Mucosa of gallbladder (tissue), 1 donor: ENCODE results near the gene PRSS33. TPM values are rescaled to one million over a fixed set of nuclear protein-coding genes. Genes with fewer than 3 reads are reported as not detected.

Experiments used
- DNase-seq: peaks from one replicate; pipeline ENCODE4 v3.0.0-alpha.2; 2020; ENCODE audit warnings: low spot score
- total RNA-seq: library from RNA; stranded (reverse); gene quantifications from one replicate; pipeline ENCODE4 v1.2.1, GENCODE V29; 2021
- donor health status: DM: no; HTN: no; CAD: no.

PRSS33 gene
- total RNA-seq, 1 donor from 2014 or later = 1.8 TPM

GRCh38 chr16:2820836-2821486 is 33.6 kb upstream of the PRSS33 start:
- no peak for DNase-seq

GRCh38 chr16:2819939-2820835 is 32.8 kb upstream of the PRSS33 start:
- no peak for DNase-seq

- DNase-seq = no peak
These were observed 32.0 kb upstream of the PRSS33 start for GRCh38 chr16:2819179-2819938.

- DNase-seq = no peak
These were observed 31.0 kb upstream of the PRSS33 start for GRCh38 chr16:2818272-2818876.

DNA sequence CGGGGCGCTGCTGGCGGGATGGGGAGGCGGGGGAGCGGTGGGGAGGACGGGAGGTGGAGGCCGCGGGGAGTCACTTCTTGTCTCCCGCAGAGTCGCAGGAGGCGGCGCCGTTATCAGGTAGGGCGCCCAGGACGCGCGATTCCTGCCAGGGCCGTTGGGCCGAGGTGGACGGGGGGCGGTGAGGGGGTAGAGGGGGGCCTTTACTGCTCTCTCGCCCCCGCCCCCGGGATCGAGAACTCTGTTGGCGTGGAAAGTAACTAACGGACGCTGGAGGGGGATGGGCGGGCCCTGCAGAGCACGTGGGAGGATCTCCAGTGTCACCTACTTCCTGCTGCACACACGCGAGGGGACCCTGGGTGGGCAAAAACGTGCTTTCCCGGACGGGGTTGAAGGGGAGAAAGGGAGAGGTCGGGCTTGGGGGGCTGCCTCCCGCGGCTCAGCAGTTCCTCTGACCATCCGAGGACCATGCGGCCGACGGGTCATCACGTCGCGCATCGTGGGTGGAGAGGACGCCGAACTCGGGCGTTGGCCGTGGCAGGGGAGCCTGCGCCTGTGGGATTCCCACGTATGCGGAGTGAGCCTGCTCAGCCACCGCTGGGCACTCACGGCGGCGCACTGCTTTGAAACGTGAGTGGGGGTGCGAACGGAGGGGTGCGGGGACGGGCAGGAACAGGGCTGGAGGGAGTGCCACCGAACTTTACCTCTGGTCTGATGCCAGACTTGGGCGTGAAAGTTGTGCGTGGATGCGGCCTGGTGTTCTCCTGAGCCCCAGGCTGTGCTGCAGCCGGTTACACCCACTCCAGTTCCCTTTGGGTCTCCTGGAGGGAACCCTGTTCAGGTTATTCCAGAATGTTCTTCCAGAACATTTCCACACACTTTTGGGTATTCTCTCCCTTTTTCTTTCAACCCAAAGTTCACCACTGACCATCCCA is 30.2 kb upstream of the PRSS33 start:
- no peak for DNase-seq

GRCh38 chr16:2816751-2817339 is 29.5 kb upstream of the PRSS33 start, which contains the start of gene PRSS21:
Gene PRSS21, plus strand, starts transcription at chr16:2817237. Its CDS starts 32 bp downstream, at chr16:2817269.
- no peak for DNase-seq

GRCh38 chr16:2815299-2815771 is 28.0 kb upstream of the PRSS33 start:
- DNase-seq = no peak

DNA sequence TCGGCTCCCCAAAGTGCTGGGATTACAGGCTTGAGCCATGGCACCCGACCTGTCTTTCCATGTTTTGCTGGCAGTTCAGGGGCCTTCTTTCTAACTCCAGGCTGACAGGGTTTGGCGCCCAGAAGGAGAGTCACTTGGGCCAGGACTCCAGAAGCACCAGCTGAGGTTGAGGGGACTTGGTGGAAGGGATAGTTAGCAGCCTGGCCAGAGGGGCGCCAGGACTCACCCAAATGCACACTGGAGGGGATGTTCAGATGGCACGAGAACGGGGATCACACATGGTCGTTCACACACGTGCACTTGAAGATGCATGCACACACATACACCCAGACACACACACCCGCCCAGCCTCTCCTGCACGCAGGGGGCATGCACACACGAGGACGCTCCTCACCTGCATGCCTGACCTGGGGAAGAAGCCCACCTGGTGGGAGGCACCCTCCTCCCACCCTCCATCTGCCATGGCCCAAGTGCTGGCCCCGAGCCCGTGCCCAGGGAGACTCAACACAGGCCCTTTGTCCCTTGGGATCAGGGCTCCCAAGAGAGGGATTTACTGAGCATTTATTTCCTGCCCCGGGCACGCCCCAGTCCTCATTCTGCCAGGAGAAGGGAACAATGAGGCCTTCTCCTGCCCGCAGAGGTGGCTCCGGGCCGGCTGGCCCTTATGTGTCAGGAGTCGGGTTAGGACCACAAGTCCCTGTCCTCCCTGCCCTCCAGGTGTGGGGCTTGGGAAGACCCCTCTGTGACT is 27.4 kb upstream of the PRSS33 start:
- no peak for DNase-seq

GRCh38 chr16:2813771-2814221 is 26.4 kb upstream of the PRSS33 start:
- no peak for DNase-seq

DNA sequence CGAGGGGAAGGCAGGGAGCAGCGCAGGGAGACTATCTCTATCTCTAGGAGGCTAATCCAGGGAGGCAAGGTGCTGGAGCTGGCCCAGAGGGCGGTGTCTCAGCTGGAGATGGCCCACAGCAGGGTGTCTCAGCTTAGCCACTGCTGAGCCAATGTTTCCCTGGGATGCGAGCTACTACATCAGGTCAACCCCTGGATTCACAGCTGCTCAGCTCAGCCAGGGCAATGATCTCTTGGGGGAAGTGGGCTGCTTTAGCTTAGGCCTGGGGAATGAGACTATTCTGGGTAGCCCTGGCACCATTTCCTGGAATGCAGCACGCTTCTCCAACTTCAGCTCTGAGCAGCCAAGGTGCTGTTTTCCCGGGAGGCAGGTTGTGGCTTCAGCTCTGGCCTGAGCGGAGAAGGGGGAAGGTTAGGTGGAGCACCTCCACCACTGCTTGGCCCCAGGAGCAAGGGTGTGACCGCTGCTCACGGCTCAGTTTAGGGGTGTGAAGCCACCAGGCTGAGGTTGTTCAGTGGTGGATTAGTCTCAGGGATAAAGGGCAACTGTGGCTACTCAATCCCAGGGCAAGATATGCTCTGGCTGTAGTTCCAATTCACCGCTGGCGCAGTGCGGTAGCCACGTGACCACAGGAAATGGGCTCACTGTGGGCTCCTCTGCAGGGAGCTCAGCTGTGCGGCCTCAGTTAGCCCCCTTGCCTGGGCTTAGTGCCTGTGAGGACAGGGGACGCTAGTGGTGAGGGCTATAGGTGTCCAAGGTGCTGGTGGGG is 24.5 kb upstream of the PRSS33 start:
- DNase-seq = no peak

DNA sequence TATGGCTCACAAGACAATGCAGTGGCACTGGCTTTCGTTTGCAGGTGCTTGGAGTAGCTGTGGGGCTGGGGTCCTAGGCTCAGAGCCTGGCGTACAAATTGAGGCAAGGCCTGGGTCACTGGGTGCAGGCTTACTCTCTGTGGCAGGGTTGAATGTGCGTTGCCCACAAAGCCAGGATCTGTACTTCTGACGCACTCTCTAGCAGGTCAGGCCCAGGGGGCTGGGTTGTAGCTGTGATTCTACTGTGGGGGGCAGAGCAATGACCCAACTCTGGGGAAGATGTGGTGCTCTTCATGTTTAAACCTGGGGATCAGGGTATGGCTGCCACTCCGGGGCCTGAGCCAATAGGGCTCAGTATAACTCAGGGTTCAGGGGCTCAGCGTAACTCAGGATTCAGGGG is 23.3 kb upstream of the PRSS33 start:
- DNase-seq = no peak

- no peak for DNase-seq
These were observed 21.9 kb upstream of the PRSS33 start for GRCh38 chr16:2809149-2809760.

DNA sequence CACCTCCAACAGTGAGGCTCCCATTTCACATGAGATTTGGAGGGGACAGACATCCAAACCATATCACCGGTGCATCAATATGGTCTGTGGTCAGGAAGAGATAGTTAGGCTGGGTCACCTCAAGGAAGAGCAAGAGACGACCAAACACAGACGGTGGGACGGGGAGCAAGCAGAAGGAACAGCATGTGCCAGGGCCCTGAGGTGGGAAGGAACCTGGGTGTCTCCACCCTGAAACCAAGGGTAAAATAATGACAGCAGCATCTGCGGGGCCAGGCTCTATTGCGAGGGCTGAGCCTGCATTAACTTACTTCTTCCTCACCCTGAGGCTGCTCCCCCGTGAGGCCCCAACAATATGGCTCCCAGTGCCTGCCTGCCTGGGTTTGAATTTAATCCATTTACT is 20.8 kb upstream of the PRSS33 start:
- DNase-seq = no peak

GRCh38 chr16:2806286-2806685 is 18.9 kb upstream of the PRSS33 start:
- DNase-seq = no peak

- DNase-seq = no peak
These were observed 17.4 kb upstream of the PRSS33 start for GRCh38 chr16:2804728-2805127.

GRCh38 chr16:2803545-2804195 is 16.3 kb upstream of the PRSS33 start:
- no peak for DNase-seq

- DNase-seq = no peak
These were observed 12.5 kb upstream of the PRSS33 start for GRCh38 chr16:2799859-2800226.
